Endothelial cell of umbilical vein (primary cell): ENCODE results near the gene MAP6. TPM values are rescaled to one million over a fixed set of nuclear protein-coding genes. Genes with fewer than 3 reads are reported as not detected.

Experiments
- BruUV-seq: library from RNA; stranded (reverse); fragments of 400-500 nt; replicated peaks from 2 replicates; lab custom pipeline; 2021; lab: Mats Ljungman, UMichigan
- CTCF ChIA-PET: fragments of 300-600, 350-600 bp; sonication (Branson Sonifier 250); formaldehyde crosslinking; loops from one replicate; lab custom pipeline; 2021; ENCODE audit warnings: antibody characterized with exemption, inconsistent platforms; lab: Charles Lee
- POLR2A ChIA-PET: fragments of 300-600, 350-600 bp; sonication (Branson Sonifier 250); formaldehyde crosslinking; loops from one replicate; lab custom pipeline; 2021; ENCODE audit warnings: antibody characterized with exemption, inconsistent platforms; lab: Charles Lee
- DNase-seq: peaks from one replicate; pipeline ENCODE4 v3.0.0-alpha.2; 2011; ENCODE audit warnings: low read depth, low spot score
- FAIRE-seq: peaks from 2 replicates; lab custom pipeline; 2011; peaks lifted over from hg19 to GRCh38; lab: Jason Lieb, UNC
- H2AFZ ChIP-seq: 2 replicates; pipeline ENCODE4 v1.6.0; 2012; ENCODE audit warnings: low read depth, low read length, control low read depth, inconsistent platforms
- H3K27ac ChIP-seq: 2 replicates; pipeline ENCODE4 v1.5.1; 2011; ENCODE audit warnings: low read depth, mild to moderate bottlenecking, control low read depth, low read length, moderate library complexity; ENCODE audit not compliant: insufficient read depth
- H3K27me3 ChIP-seq, 2 experiments: 2 replicates each; pipeline versions ENCODE4 v1.6.0 to v1.6.1; 2011; ENCODE audit warnings: low read length in 2 of 2, mixed read lengths in 1 of 2; ENCODE audit not compliant: control insufficient read depth in 2 of 2, insufficient read depth in 2 of 2
- H3K36me3 ChIP-seq, 2 experiments: 2 replicates in 1 of 2; 3 replicates in 1 of 2; pipeline ENCODE4 v1.5.1; 2011; ENCODE audit warnings: low read length in 2 of 2, mild to moderate bottlenecking in 1 of 2, moderate library complexity in 1 of 2; ENCODE audit not compliant: control insufficient read depth in 2 of 2, insufficient read depth in 2 of 2; ENCODE audit errors: extremely low read depth in 1 of 2
- H3K4me1 ChIP-seq: 3 replicates; pipeline ENCODE4 v1.5.1; 2011; ENCODE audit warnings: mild to moderate bottlenecking, low read length; ENCODE audit not compliant: control insufficient read depth, insufficient read depth; ENCODE audit errors: extremely low read depth
- H3K4me2 ChIP-seq: 2 replicates; pipeline ENCODE4 v1.6.1; 2011; ENCODE audit warnings: low read length, control low read depth, mixed read lengths; ENCODE audit not compliant: insufficient read depth
- H3K4me3 ChIP-seq, 3 experiments: fragments of 200-600 bp in 1 of 3; sonication (generic), shearing (Covaris generic) in 1 of 3; replicated peaks in 1 of 3; 2 replicates each; pipeline ENCODE4 v1.5.1; 2011 to 2016; ENCODE audit warnings: control low read depth in 3 of 3, low read length in 3 of 3, mild to moderate bottlenecking in 2 of 3, inconsistent platforms in 1 of 3, low read depth in 1 of 3, moderate library complexity in 1 of 3; ENCODE audit not compliant: insufficient read depth in 1 of 3
- H3K79me2 ChIP-seq: 2 replicates; pipeline ENCODE4 v1.6.0; 2012; ENCODE audit warnings: low read length, inconsistent platforms; ENCODE audit not compliant: control insufficient read depth, insufficient read depth
- H3K9ac ChIP-seq: replicated peaks from 2 replicates; pipeline ENCODE3; 2011; ENCODE audit warnings: low read length, control low read depth; ENCODE audit not compliant: insufficient read depth; ENCODE audit errors: extremely low read depth
- H3K9me1 ChIP-seq: replicated peaks from 3 replicates; pipeline ENCODE4 v1.6.0; 2011; ENCODE audit warnings: mild to moderate bottlenecking, low read length; ENCODE audit not compliant: control insufficient read depth, insufficient read depth; ENCODE audit errors: extremely low read depth
- H3K9me3 ChIP-seq: replicated peaks from 2 replicates; pipeline ENCODE4 v1.5.1; 2012; ENCODE audit warnings: low read length, inconsistent platforms; ENCODE audit not compliant: control insufficient read depth, insufficient read depth
- H4K20me1 ChIP-seq: replicated peaks from 2 replicates; pipeline ENCODE3; 2011; ENCODE audit warnings: mild to moderate bottlenecking, low read length; ENCODE audit not compliant: control insufficient read depth, insufficient read depth; ENCODE audit errors: extremely low read depth
- EZH2 ChIP-seq: IDR thresholded peaks from 2 replicates; pipeline ENCODE4 v1.6.1; 2012; ENCODE audit warnings: borderline replicate concordance, low read depth, mild to moderate bottlenecking, moderate library complexity, low read length, inconsistent platforms; ENCODE audit not compliant: severe bottlenecking
- FOS ChIP-seq: IDR thresholded peaks from 2 replicates; pipeline ENCODE4 v1.6.1; 2011; ENCODE audit warnings: mild to moderate bottlenecking, low read length, moderate library complexity, borderline replicate concordance; ENCODE audit not compliant: insufficient read depth
- MYC ChIP-seq: IDR thresholded peaks from one replicate; pipeline ENCODE4 v1.6.1; 2011; ENCODE audit warnings: mild to moderate bottlenecking, low read depth, low read length
- POLR2A ChIP-seq: IDR thresholded peaks from 2 replicates; pipeline ENCODE4 v1.6.1; 2012; ENCODE audit warnings: low read depth, mild to moderate bottlenecking, control low read depth, low read length
- dilution Hi-C: fragments of 300-500 bp; cut with MboI; formaldehyde crosslinking; loops from one replicate; pipeline ENCODE4 v1.15.0; 2019; ENCODE audit warnings: low sequenced_read_pairs; ENCODE audit not compliant: extremely low pct_ligation_motif_present
- intact Hi-C: fragments of 100-400 bp; cut with micrococcal nuclease; formaldehyde crosslinking; loops from one replicate; pipeline ENCODE4 v1.10.0; 2022
- polyA plus RNA-seq, 4 experiments: library from polyadenylated mRNA; depleted of rRNA in 3 of 4; stranded (reverse) in 3 of 4; unstranded in 1 of 4; fragments of >200 nt; gene quantifications; 2 replicates each; pipeline versions ENCODE4 v1.2.1 to v1.2.3, GENCODE V29; 2011 to 2012; ENCODE audit warnings: missing spikeins in 1 of 4
- total RNA-seq: library from RNA; stranded (reverse); gene quantifications from 2 replicates; pipeline ENCODE4 v1.2.3, GENCODE V29; 2021
- TF ChIP-seq, protein P1 (sequence below), 2 donors: IDR thresholded peaks; 1 replicate in 1 of 2; 2 replicates in 1 of 2; pipeline ENCODE4 v1.5.1; 2011; ENCODE audit warnings: low read length in 2 of 2, mild to moderate bottlenecking in 2 of 2, moderate library complexity in 2 of 2, control low read depth in 1 of 2, inconsistent platforms in 1 of 2, low read depth in 1 of 2; ENCODE audit not compliant: insufficient read depth in 1 of 2; ENCODE audit errors: extremely low read depth in 1 of 2

Gene MAP6
- total and polyA plus RNA-seq, 2 donors (not counting 3 experiments of a cell fraction or from before 2014, with no cell fraction given) = 0.12 TPM; not detected in 1

DNA sequence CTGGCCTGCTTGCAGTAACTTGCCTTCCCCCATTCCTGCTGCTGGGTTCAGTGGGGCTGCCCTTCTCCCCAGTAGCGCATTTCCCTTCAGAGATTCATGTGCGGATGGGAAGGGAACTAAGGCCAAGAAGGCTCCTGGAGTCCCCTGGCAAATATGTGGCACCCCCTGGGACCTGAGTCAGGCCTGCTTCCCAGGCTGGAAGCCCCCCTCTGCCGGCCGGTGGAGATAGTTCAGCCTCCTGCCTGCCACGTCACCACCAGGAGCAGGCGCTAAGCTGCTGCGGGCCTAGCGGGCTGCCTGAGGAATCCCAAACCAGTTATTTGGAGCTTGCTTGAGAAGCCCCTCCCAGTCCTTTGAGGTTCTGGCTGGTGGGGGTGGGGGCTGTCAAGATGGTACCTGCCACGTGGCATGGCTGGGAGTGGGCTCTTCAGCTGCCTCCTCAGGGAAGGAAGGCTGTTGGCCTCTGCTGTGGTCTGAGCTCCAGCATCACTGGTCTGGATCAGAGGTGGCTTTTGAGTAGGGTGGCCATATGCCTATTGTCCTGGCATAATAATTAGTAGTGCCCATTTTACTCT, 104.8 kb downstream of the MAP6 start:
- Histone ChIP-seq H3K27me3 (no peaks in the 10 kb centered on the region), H4K20me1 (no peaks in the 10 kb centered on the region), H3K4me2 (peak overlapping the region; percentile 90), H2AFZ (no peak overlapping the region), H3K79me2 (peaks cover 63% of the 10 kb centered on the region), H3K4me1 (peaks cover 40% of the 10 kb centered on the region), H3K9ac (peak overlapping the region; percentile 76), H3K36me3 (peaks cover 4 to 26% of the 10 kb centered on the region in 2 experiments), H3K27ac (peak overlapping the region; percentile 92), H3K4me3 (peak overlapping the region in 2 of 3 experiments; percentile 66 to 84), H3K9me3 (no peaks in the 10 kb centered on the region), H3K9me1 (no peaks in the 10 kb centered on the region)
- DNase-seq (peak; percentile 85), FAIRE-seq (peak; percentile 91)
- dilution Hi-C loops = no loop called here
- CTCF ChIA-PET = interaction anchor here (0.7 to 8.6 kb wide), 13 partner anchors 10 to 156 kb away, joined by 3 to 107 read pairs (median 4); no protein-coding TSS in a partner anchor
- BruUV-seq = no TSS peak
- peak; percentile 5 for TF ChIP-seq POLR2A
- TF ChIP-seq, protein P1, sequence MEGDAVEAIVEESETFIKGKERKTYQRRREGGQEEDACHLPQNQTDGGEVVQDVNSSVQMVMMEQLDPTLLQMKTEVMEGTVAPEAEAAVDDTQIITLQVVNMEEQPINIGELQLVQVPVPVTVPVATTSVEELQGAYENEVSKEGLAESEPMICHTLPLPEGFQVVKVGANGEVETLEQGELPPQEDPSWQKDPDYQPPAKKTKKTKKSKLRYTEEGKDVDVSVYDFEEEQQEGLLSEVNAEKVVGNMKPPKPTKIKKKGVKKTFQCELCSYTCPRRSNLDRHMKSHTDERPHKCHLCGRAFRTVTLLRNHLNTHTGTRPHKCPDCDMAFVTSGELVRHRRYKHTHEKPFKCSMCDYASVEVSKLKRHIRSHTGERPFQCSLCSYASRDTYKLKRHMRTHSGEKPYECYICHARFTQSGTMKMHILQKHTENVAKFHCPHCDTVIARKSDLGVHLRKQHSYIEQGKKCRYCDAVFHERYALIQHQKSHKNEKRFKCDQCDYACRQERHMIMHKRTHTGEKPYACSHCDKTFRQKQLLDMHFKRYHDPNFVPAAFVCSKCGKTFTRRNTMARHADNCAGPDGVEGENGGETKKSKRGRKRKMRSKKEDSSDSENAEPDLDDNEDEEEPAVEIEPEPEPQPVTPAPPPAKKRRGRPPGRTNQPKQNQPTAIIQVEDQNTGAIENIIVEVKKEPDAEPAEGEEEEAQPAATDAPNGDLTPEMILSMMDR (IDR thresholded peaks at IDR 0.05; ENCODE audit: extremely low read depth in 1 of 2, insufficient read depth in 1 of 2, low read depth in 1 of 2, low read length in 2 of 2) = peak; percentile 61 to 85
- peak; percentile 27 for TF ChIP-seq FOS
- no peak for TF ChIP-seq EZH2
- TF ChIP-seq MYC = no peak
- POLR2A ChIA-PET = interaction anchor here (0.5 to 2.9 kb wide), 4 partner anchors 10 to 95 kb away, joined by 3 to 23 read pairs (median 6); no protein-coding TSS in a partner anchor
- intact Hi-C loops = loop anchor here (1.0 kb wide), 1 partner anchor 17 kb away; no protein-coding TSS in a partner anchor
